ENCODE data around the gene DOCK6.

- TF ChIP-seq GATA2 (IDR thresholded peaks at IDR 0.05; ENCODE audit: low read depth, low read length) (no peak), GATA3 (IDR thresholded peaks at IDR 0.05; ENCODE audit: low read depth, low read length) (no peak)
Measured at GRCh38 chr19:11203194-11204075, 58.9 kb downstream of the DOCK6 start.
